Panc1 (cell line): ENCODE measurements around the gene CYGB. TPM values are rescaled to one million over a fixed set of nuclear protein-coding genes. Genes with fewer than 3 reads are reported as not detected.

ENCODE experiments used
- ATAC-seq: fragments of 200-7000 bp; cut with Tn5 transposase; 2 replicates; pipeline ENCODE4 v1.9.1; 2020; ENCODE audit warnings: mild to moderate bottlenecking, moderate library complexity
- BruUV-seq: library from RNA; stranded (reverse); fragments of 400-500 nt; replicated peaks from 2 replicates; lab custom pipeline; 2021; lab: Mats Ljungman, UMichigan
- CTCF ChIA-PET: fragments of 300-600 bp; sonication (Branson Sonifier 250); formaldehyde crosslinking; loops from one replicate; lab custom pipeline; 2022; ENCODE audit warnings: antibody characterized with exemption; lab: Charles Lee
- POLR2A ChIA-PET: fragments of 300-600 bp; sonication (Branson Sonifier 250); formaldehyde crosslinking; loops from one replicate; lab custom pipeline; 2022; ENCODE audit warnings: antibody characterized with exemption; lab: Charles Lee
- DNase-seq: peaks from one replicate; pipeline ENCODE4 v3.0.0-alpha.2; 2010; ENCODE audit warnings: low read depth, low spot score
- H3K27ac ChIP-seq: 2 replicates; pipeline ENCODE4 v1.5.1; 2011; ENCODE audit warnings: mild to moderate bottlenecking, low read length, inconsistent platforms
- H3K27me3 ChIP-seq: fragments of 200-500 bp; sonication (Bioruptor generic); 2 replicates; pipeline ENCODE4 v1.6.0; 2014; ENCODE audit warnings: low read length, inconsistent platforms; ENCODE audit not compliant: control insufficient read depth, insufficient read depth
- H3K36me3 ChIP-seq: fragments of 200-500 bp; sonication (Bioruptor generic); 2 replicates; pipeline ENCODE4 v1.5.1; 2014; ENCODE audit warnings: inconsistent platforms, mild to moderate bottlenecking, low read length, moderate library complexity; ENCODE audit not compliant: control insufficient read depth, insufficient read depth
- H3K4me1 ChIP-seq: 2 replicates; pipeline ENCODE4 v1.5.1; 2011; ENCODE audit warnings: inconsistent platforms, mild to moderate bottlenecking, low read length, moderate library complexity; ENCODE audit not compliant: control insufficient read depth, insufficient read depth
- H3K4me3 ChIP-seq, 2 experiments: 2 replicates each; pipeline ENCODE4 v1.5.1; 2011 to 2012; ENCODE audit warnings: low read depth in 2 of 2, low read length in 2 of 2, mild to moderate bottlenecking in 2 of 2, inconsistent platforms in 1 of 2, moderate library complexity in 1 of 2
- H3K9me3 ChIP-seq: fragments of 200-500 bp; sonication (Bioruptor generic); 2 replicates; pipeline ENCODE4 v1.5.1; 2014; ENCODE audit warnings: low read depth, mild to moderate bottlenecking, inconsistent platforms, low read length, moderate library complexity; ENCODE audit not compliant: control insufficient read depth, insufficient read depth
- POLR2AphosphoS5 ChIP-seq: IDR thresholded peaks from 2 replicates; pipeline ENCODE4 v1.6.1; 2012; ENCODE audit warnings: mild to moderate bottlenecking, low read depth, low read length, moderate library complexity
- SIN3A ChIP-seq: IDR thresholded peaks from 2 replicates; pipeline ENCODE4 v1.6.1; 2012; ENCODE audit warnings: low read depth, mild to moderate bottlenecking, low read length, moderate library complexity, borderline replicate concordance; ENCODE audit not compliant: insufficient read depth
- TCF7L2 ChIP-seq: IDR thresholded peaks from 2 replicates; pipeline ENCODE4 v1.6.1; 2011; ENCODE audit warnings: mild to moderate bottlenecking, low read depth, low read length, inconsistent platforms
- in situ Hi-C: cut with HindIII; loops from 2 replicates; pipeline ENCODE4 v1.10.0; 2016; ENCODE audit warnings: low sequenced_read_pairs, low pct_unique_long_range_greater_than_20kb
- intact Hi-C: fragments of 100-400 bp; cut with micrococcal nuclease; formaldehyde crosslinking; loops from one replicate; pipeline ENCODE4 v1.10.0; 2022; ENCODE audit not compliant: unreplicated experiment
- total RNA-seq: library from RNA; stranded (reverse); gene quantifications from one replicate; pipeline ENCODE4 v1.2.1, GENCODE V29; 2021; ENCODE audit not compliant: unreplicated experiment
- TF ChIP-seq, protein P1 (sequence below), 2 experiments: IDR thresholded peaks; 2 replicates each; pipeline ENCODE4 v1.6.1; 2011 to 2012; ENCODE audit warnings: low read depth in 2 of 2, control low read depth in 1 of 2, low read length in 1 of 2, mild to moderate bottlenecking in 1 of 2, moderate library complexity in 1 of 2; ENCODE audit not compliant: insufficient read depth in 1 of 2
- TF ChIP-seq, protein P2 (sequence below): fragments of 450-650 bp; IDR thresholded peaks from 2 replicates; pipeline ENCODE4 v1.5.1; 2017; ENCODE audit warnings: mild to moderate bottlenecking

CYGB gene
- total RNA-seq, 1 experiment from 2014 or later = 6.0 TPM

DNA sequence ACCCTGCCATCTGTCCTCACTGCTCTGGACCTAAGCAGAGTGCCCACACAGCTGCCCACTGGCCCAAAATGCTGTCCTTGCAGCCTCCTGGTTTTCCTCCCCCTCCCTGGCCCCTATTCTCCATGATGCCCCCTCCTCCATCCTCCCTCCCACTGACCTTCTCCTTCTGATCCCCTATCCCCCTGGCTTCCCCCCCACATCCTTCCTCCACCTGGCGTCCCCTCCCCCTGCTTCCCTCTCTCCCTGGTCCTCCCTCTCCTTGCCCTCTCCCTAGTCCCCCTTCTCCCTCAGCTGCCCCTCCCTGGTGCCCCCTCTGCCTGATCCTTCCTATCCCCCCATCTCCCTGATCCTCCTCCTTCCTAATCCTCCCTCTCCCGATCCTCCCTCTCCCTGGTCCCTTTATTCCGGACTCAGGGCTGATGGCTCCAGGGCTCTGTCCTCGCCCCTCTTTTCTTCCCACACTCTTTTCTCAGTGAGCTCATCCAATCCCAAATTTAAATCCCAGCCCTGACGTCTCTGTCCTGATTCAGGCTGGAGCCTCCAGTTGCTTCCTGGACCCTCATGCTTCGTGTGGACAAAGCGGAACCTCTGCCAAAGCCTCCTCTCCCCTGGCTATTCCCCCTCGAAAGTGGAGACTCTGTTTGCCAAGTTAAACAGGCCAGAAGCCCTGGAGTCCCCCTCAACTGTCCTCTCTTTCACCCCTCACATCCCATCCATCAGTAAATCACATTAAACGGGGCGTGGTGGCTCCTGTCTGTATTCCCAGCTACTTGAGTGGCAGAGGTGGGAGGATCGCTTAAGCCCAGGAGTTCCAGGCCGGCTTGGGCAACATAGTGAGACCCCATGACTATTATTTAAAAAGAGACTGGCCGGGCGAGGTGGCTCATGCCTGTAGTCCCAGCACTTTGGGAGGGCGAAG lies 18.2 kb downstream of the CYGB start:
- POLR2A ChIA-PET = no interaction called here

DNA sequence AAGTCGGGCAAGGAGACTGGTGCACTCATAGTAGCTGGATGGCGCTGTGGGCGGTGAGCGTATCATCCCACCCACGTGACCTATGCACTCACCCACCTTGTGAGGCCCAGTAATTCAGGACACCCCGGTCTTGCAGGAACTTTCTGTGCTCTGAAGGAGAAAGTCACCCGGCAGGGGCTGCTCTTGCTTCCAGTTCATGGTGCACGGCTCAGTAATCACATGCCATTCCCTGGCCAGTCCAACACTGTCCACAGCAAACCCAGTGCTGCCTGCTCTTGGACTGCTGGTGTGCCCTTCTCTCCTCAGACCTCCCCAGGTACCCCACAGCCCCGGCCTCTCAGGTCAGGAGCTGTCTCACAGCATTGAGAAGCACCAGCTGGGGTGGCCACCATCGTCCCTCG lies 19.9 kb downstream of the CYGB start:
- no peak overlapping the region for H3K27ac ChIP-seq
- ATAC-seq (peak; percentile 50; the same call in 1 of the 2 replicates), DNase-seq (no peak)
- in situ Hi-C loops = no loop called here
- no peaks in the 10 kb centered on the region for H3K9me3 ChIP-seq
- no peaks in the 10 kb centered on the region for H3K27me3 ChIP-seq
- ChIA-PET POLR2A (no interaction called here), CTCF (no interaction called here)
- TF ChIP-seq, protein P1, sequence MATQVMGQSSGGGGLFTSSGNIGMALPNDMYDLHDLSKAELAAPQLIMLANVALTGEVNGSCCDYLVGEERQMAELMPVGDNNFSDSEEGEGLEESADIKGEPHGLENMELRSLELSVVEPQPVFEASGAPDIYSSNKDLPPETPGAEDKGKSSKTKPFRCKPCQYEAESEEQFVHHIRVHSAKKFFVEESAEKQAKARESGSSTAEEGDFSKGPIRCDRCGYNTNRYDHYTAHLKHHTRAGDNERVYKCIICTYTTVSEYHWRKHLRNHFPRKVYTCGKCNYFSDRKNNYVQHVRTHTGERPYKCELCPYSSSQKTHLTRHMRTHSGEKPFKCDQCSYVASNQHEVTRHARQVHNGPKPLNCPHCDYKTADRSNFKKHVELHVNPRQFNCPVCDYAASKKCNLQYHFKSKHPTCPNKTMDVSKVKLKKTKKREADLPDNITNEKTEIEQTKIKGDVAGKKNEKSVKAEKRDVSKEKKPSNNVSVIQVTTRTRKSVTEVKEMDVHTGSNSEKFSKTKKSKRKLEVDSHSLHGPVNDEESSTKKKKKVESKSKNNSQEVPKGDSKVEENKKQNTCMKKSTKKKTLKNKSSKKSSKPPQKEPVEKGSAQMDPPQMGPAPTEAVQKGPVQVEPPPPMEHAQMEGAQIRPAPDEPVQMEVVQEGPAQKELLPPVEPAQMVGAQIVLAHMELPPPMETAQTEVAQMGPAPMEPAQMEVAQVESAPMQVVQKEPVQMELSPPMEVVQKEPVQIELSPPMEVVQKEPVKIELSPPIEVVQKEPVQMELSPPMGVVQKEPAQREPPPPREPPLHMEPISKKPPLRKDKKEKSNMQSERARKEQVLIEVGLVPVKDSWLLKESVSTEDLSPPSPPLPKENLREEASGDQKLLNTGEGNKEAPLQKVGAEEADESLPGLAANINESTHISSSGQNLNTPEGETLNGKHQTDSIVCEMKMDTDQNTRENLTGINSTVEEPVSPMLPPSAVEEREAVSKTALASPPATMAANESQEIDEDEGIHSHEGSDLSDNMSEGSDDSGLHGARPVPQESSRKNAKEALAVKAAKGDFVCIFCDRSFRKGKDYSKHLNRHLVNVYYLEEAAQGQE (IDR thresholded peaks at IDR 0.05; ENCODE audit: insufficient read depth in 1 of 2, low read depth in 2 of 2, low read length in 1 of 2) = no peak
- TF ChIP-seq TCF7L2 (no peak), POLR2AphosphoS5 (no peak), SIN3A (no peak)
- TF ChIP-seq, protein P2, sequence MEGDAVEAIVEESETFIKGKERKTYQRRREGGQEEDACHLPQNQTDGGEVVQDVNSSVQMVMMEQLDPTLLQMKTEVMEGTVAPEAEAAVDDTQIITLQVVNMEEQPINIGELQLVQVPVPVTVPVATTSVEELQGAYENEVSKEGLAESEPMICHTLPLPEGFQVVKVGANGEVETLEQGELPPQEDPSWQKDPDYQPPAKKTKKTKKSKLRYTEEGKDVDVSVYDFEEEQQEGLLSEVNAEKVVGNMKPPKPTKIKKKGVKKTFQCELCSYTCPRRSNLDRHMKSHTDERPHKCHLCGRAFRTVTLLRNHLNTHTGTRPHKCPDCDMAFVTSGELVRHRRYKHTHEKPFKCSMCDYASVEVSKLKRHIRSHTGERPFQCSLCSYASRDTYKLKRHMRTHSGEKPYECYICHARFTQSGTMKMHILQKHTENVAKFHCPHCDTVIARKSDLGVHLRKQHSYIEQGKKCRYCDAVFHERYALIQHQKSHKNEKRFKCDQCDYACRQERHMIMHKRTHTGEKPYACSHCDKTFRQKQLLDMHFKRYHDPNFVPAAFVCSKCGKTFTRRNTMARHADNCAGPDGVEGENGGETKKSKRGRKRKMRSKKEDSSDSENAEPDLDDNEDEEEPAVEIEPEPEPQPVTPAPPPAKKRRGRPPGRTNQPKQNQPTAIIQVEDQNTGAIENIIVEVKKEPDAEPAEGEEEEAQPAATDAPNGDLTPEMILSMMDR = no peak
- BruUV-seq = no TSS peak
- H3K36me3 ChIP-seq = no peaks in the 10 kb centered on the region
- no peak overlapping the region for H3K4me3 ChIP-seq
- H3K4me1 ChIP-seq = no peaks in the 10 kb centered on the region
- intact Hi-C loops = no loop called here

More for the DNA sequence above, 18.2 kb downstream of the CYGB start:
- no peaks in the 10 kb centered on the region for H3K27me3 ChIP-seq
- H3K36me3 ChIP-seq = no peaks in the 10 kb centered on the region
- no TSS peak for BruUV-seq
- peaks cover 3% of the 10 kb centered on the region; the same call in 1 of the 2 replicates for H3K4me1 ChIP-seq
- in situ Hi-C loops (no loop called here), intact Hi-C loops (no loop called here)
- H3K9me3 ChIP-seq = no peaks in the 10 kb centered on the region
- no peak for TF ChIP-seq SIN3A
- no peak for ATAC-seq
- CTCF ChIA-PET = interaction anchor here (0.7 kb wide), 1 partner anchor 251 kb away, joined by 6 read pairs; no protein-coding TSS in a partner anchor
- DNase-seq = no peak
- no peak overlapping the region for H3K4me3 ChIP-seq
- H3K27ac ChIP-seq = no peak overlapping the region
